NCI-H187 (cell line): ENCODE results near the gene FBXO39.
"Not testable (repeated sequence)": the region's sequence is repeated elsewhere in the genome, so short reads cannot be mapped to it uniquely, and the experiment has no call there.

Experiments
- DNase-seq, 2 experiments: peaks; one replicate each; lab custom pipeline; 2025; lab: John Stamatoyannopoulos, UW

FBXO39 gene

GRCh38 chr17:6793748-6794493, 17.9 kb downstream of the FBXO39 start:
- DNase-seq: no peak

- DNase-seq: no peak
These were observed 20.2 kb downstream of the FBXO39 start for GRCh38 chr17:6796017-6796886.

- no peak for DNase-seq
These were observed 21.0 kb downstream of the FBXO39 start for GRCh38 chr17:6796887-6797490.

GRCh38 chr17:6797718-6798351, 21.8 kb downstream of the FBXO39 start:
- no peak for DNase-seq

GRCh38 chr17:6799738-6800137, 23.7 kb downstream of the FBXO39 start:
- DNase-seq: no peak

DNA sequence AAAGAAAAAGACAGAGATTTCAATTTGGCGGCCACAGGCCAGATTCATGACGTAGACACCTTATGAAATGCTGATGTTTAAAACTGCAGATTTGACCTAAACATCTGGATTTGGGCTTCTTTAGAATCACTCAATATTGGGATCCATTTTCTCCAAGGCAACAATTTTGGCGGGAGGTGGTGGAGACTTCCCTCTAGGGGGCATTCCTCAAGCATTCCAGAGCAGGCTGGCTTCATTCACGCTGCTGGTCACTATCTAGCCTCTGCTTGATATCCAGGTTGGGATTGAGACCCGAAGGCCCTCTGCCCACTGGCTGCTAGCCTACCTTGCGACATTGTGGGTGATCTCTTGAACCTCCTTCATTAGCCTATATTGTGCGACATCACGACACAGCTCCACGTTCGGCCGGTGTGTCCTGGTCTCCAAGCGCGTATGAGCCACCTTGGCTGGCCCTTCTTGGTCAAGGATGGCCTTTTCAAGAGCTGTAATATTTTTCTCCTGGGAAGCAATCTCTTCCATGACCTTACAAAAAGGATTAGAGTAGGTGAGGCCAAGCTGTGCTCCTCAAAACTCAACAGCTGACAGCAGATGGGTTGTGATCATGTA, 24.5 kb downstream of the FBXO39 start:
- DNase-seq: no peak

- no peak for DNase-seq
These were observed 35.5 kb downstream of the FBXO39 start for GRCh38 chr17:6811510-6811909.

DNA sequence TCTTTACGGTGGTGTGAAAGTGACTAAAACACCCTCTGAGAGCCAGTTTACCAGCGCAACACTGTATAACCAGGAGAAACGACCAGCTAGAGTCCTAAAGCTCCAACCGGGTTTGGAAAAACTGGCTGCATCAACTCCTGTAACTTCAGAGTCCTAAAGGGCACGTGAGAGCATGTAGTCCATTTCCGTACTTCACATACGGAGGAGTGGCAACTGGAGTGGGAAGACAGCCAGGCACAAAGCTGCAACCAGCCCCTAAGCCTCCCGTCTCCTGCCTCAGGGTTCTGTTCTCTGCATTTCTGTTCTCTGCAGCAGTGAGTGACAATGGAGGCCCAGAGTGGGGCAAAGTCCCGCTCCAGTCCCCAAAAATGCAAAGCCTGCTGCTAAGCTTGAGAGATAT, 36.3 kb downstream of the FBXO39 start:
- DNase-seq: no peak

DNA sequence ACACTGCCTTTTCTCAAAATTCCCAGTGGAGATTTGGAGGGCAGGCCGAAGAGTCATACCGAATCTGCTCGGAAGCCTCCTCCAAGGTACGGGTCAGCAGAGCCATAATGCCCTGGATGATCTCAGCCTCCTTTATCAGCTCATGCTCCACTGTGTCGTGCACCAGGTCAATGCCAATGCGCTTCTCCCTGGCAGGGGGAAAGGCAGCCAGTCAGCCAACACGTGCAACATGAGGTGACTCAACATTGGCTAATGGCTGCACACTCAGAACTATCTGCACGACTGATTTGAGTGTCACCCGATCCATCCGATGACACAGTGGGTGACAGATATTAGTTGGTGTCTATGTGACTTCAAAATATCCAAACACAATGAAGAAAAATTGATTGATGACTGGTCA, 39.8 kb downstream of the FBXO39 start:
- no peak for DNase-seq

- DNase-seq: not testable (repeated sequence)
These were observed 40.4 kb downstream of the FBXO39 start for GRCh38 chr17:6816368-6816767.

GRCh38 chr17:6818938-6819337, 42.9 kb downstream of the FBXO39 start:
- no peak for DNase-seq

DNA sequence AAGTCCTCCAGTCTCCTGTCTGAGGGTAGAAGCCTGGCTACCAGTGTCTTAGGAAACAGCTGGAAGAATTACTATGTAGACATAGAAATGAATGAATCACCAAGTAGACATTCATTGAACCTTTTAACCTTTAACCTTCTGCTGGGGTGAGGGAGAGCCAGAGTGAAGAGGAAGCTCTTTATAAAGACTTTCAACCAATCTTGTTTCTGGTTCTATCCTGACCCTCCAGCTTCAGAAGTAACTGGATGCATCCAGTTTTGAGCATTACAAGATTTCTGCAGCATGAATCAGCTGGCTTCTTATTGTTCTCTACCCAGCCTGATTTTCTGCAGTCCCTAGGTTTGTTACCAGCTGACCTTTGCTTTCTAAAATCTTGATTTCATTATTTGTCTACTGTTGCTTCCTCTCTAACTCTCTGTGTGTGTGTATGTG, 47.0 kb downstream of the FBXO39 start:
- no peak for DNase-seq

GRCh38 chr17:6830383-6830986, 54.5 kb downstream of the FBXO39 start:
- no peak for DNase-seq

- no peak for DNase-seq
These were observed 55.7 kb downstream of the FBXO39 start, which contains the start of gene TEKT1 for GRCh38 chr17:6831661-6832263. Gene TEKT1 (minus strand): TSS chr17:6831729. CDS start chr17:6830376, 1,353 bp downstream.
